A172 (cell line): ENCODE data around the gene MMP10. TPM values are rescaled to one million over a fixed set of nuclear protein-coding genes. Genes with fewer than 3 reads are reported as not detected.
A peak's percentile ranks its signal among the peaks of the same experiment; 100 is the strongest.
"Not testable (repeated sequence)": the region's sequence is repeated elsewhere in the genome, so short reads cannot be mapped to it uniquely, and the experiment has no call there.

Experiments
- DNase-seq: peaks from one replicate; pipeline ENCODE4 v3.0.0-alpha.2; 2015; ENCODE audit warnings: low spot score
- total RNA-seq: library from RNA; depleted of rRNA; stranded (reverse); fragments of >200 nt; shearing (Covaris generic); gene quantifications from 2 replicates; pipeline ENCODE4 v1.2.3, GENCODE V29; 2014

Gene MMP10
- total RNA-seq, 1 experiment from 2014 or later = 6.4 TPM

DNA sequence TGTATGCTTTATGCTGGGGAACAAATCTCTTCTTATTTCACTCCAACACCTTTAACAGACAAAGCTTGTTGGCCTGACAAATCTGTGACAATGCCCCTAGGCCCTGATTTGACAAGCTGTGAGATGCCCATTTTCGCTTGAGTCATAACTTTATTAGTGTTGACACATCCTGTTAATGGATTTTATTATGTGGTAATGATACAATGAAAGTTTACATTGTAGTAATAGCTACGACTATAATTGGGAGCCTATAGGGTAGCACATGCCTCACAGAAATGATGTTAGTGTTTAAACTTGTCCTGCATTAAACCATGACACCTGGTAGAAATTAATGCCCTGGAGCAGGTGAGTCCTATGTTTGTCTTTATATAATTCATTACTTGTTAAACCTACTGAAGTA lies 3.3 kb upstream of the MMP10 start:
- no peak for DNase-seq

DNA sequence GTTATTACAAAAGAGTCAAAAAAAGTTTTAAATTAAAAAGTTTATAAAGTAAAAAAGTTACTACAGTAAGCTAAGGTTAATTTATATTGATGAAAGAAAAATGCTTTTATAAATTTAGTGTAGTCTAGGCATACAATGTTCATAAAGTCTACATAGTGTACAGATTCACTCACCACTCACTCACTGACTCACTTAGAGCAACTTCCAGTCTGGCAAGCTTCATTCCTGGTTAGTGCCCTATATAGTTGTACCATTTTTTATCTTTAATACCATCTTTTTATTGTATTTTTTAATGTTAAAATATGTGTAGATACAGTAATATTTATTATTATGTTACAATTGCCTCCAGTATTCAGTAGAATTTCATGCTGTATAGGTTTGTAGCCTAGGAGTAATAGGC lies 2.6 kb upstream of the MMP10 start:
- no peak for DNase-seq

DNA sequence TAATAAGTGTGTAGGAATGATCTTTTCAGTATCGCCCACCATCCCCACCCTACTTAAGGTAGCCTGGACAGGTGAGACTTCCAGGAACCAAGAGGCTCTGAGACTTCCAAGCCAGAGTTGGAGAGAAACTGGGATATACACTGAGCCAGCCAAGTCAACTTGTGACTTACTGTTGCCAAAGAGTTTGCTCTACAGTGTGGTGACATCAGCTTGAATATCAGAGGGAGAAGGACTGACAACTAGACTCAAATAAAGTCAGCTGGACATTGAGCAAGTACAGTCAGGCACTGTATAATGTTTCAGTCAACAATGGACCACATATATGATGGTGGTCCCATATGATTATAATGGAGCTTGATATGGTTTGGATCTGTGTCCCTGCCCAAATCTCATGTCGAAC lies 1.2 kb upstream of the MMP10 start:
- no peak for DNase-seq

DNA sequence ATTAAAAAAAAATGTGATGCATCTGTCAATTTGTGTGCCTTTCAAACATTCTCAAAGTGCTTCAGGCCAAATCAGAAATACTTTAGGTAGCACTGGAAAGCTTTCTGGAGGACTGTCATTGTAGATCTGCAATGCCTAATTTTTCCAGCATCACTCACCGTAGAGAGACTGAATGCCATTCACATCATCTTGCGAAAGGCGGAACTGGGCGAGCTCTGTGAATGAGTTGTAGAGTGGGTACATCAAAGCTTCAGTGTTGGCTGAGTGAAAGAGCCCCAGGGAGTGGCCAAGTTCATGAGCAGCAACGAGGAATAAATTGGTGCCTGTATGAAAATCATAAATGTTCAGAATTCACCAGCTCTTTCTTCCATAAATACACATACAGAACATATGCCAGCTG lies 4.0 kb downstream of the MMP10 start:
- DNase-seq = no peak

GRCh38 chr11:102773386-102773785 lies 7.0 kb downstream of the MMP10 start:
- DNase-seq = no peak

- no peak for DNase-seq
These were observed 9.1 kb downstream of the MMP10 start for GRCh38 chr11:102771351-102771750.

DNA sequence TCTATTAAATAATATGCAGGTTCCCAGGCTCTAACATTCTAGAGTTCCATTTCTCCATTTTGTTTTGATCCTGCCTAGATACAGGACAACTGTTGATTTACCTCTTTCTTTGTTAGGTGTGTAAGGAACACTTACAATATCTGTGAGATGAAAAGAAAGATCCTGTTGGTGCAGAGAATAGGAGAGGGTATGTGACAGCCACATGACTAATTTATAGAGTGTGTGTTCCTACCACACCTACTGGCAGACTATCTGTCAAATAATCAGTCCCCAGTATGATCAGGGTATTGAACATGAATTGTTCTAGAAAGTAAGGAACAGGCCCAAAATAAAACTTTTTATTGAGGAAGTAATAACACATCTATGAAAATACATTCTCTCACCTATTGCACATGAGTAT lies 10.2 kb downstream of the MMP10 start:
- DNase-seq = no peak

- DNase-seq = no peak
These were observed 12.6 kb downstream of the MMP10 start for GRCh38 chr11:102767800-102768199.

- peak; percentile 29 for DNase-seq
These were observed 17.0 kb downstream of the MMP10 start for GRCh38 chr11:102763440-102763839.

DNA sequence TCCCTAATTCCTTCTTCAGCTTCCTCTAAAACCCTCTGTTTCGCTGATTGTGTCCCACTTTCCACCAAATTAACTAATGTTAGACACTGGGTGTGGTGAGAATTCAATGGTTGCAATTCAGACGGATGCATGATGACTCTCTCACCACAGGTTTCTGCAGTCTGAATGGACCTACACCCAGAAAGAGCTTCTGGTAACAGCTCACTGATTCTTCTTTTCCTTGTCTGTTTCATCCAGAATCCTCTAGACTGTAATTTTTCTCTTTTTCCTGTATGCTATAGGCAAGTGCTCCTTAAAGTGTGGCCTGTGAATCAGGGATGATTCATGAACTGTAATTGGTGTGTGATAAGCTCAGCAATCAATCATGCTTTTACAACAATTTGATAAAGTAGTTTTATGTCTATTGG lies 18.1 kb downstream of the MMP10 start:
- peak; percentile 67 for DNase-seq

GRCh38 chr11:102761646-102762238 lies 18.7 kb downstream of the MMP10 start:
- DNase-seq = peak; percentile 63

DNA sequence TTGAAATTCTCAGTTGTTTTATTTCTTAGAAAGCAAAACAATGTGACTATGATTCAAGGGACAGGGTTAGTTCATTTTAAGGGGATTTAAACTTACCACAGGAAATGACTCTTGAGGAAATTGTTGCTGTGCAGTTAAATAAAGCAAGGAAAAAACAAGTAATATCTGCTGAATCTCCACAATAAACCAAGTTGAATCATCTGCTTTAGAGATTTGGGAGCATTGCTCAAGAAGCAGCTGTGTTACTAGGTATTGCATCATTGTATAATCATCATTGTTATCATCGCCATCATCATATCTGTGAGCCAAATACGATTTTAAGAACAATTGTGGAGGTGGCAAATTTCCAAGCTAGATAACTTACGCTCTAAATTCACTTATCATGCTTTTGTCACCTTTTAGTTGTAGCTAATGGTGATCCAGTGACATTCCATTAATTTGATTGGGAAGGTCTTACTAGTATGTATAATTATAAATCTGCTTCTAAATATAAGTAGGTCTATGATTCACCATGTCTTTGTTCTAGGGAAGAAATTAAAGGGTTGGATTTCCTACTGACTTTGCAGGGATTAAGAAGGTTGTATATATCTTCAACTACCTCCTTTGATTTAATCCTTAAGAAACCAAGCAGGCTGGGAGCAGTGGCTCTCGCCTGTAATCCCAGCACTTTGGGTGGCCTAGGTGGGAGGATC lies 19.9 kb downstream of the MMP10 start:
- peak; percentile 93 for DNase-seq

- DNase-seq = peak; percentile 55
These were observed 22.4 kb downstream of the MMP10 start for GRCh38 chr11:102757823-102758549.

DNA sequence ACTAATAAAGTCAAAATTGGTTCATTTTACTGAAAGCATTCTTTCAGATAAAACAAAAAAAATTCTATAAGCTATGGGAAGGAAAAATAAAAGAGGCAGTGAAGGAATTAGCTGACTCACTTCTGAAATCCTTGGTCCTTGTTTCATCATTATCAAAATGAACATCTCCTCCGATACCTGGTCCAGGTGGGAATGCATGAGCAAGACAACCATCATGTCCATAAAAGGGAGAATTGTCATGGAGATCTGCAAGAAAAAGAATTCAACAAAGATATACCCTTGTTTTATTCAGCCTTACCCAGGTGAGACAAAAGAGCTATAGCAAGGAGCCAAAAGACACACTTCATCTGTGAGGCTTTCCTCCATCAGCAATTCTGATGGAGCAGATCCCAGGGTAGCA lies 27.2 kb downstream of the MMP10 start:
- DNase-seq = no peak

DNA sequence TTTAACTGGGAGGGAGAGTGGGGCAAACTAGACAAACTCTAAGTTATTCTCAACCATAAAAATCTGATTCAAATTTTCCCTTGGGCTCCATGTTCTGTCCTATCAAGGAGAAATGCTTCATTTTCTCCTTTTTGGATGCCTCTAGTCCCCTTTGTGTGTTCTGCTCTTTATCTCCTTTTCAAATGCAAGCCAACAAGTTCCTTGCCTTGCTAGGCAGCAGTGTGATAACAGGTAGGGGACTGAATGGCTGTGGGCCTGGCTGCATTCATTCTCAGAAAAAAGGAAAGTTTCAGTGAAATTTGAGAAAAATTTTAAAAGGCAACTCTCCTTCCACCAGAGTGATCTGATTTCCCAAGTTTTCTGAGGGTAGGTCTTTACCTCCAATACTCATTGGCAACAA lies 28.8 kb downstream of the MMP10 start:
- DNase-seq = no peak

- DNase-seq = no peak
These were observed 31.2 kb downstream of the MMP10 start for GRCh38 chr11:102749101-102749722.

GRCh38 chr11:102746746-102747578 lies 33.5 kb downstream of the MMP10 start:
- not testable (repeated sequence) for DNase-seq

- no peak for DNase-seq
These were observed 45.8 kb downstream of the MMP10 start for GRCh38 chr11:102734650-102735049.

GRCh38 chr11:102733232-102733875 lies 47.1 kb downstream of the MMP10 start:
- peak; percentile 38 for DNase-seq

- not testable (repeated sequence) for DNase-seq
These were observed 49.5 kb downstream of the MMP10 start for GRCh38 chr11:102730944-102731343.
